GM18519 (cell line): Measurements from ENCODE around the gene SEC23IP.

Source experiments
- ATAC-seq: cut with Tn5 transposase; IDR thresholded peaks from one replicate; pipeline ENCODE4 v1.9.1; 2021; ENCODE audit warnings: mild to moderate bottlenecking, moderate library complexity; ENCODE audit not compliant: unreplicated experiment, low FRiP score

SEC23IP gene

DNA sequence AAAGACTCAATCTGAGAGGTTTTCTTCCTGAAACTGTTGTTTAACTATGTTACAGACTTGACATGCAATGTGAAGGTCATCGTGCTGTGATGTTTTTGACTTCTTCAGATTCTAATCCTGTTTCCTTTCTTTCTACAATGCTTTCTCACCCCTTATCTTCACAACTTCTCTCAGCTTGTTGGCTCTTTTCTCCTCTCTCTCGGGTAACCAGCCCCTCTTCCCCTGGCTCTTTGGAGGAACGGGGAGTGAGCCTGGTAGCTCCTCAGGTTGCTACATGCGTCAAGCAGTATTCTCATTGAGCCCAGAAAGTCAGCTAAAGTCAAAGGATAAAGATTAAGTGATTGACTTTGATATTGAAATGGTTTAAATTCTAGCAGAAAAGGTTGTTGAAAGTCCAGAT is 40.1 kb downstream of the SEC23IP start:
- no peak for ATAC-seq

DNA sequence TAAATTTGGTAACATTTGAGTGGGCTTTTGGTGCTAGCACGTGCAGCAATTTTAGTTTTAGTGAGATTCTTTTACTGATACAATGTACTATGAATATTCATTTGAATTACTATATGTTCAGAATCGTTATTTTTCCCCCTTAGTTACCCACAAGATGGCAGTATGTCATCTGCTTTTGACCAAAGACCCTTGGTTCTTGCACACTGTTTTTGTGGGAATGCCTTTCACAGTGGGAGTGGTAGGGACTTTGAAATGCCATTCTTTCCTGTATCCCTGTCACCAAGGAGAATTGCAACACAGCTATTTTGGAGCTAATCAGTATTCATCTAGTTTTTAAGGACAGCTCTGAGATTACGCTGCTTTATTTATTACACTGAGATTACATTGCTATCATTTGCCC is 40.6 kb downstream of the SEC23IP start:
- ATAC-seq = no peak

DNA sequence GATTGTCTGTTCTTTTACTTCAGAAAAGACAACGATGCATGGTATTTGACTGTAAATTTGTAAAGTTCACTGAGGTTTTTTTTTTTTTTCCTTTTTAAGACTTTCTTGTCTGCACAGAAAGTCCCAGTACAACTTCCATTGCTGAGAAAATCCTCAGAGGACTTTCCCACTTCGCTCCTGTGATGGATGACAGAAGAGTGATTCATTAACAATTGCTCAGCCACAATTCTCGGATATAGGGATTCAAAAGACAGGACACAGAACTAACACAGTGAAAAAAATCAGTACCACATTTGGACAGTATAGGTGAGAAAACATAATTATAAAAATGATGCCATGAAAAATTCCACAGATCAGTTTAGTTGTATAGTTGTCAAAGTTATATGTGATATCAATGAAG is 48.0 kb downstream of the SEC23IP start:
- no peak for ATAC-seq

DNA sequence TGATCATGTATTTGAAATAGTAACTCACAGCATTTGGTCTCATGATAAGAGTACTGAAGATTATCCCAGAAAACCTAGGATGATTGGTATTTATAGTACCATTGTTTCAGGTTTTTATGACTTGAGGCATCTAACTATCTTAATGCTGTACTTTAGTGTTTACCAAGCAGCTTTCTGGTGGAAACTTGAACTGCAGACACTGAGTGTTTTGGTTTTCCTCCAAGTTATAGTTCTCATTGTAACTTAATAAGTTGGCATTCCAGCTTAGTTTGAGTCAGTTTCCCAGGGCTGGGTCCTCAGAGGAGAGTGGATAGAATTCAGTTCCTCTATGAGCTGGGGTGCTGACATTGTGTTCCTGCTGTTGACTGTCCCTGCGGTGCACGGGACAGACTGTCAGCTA is 50.4 kb downstream of the SEC23IP start:
- ATAC-seq = no peak

DNA sequence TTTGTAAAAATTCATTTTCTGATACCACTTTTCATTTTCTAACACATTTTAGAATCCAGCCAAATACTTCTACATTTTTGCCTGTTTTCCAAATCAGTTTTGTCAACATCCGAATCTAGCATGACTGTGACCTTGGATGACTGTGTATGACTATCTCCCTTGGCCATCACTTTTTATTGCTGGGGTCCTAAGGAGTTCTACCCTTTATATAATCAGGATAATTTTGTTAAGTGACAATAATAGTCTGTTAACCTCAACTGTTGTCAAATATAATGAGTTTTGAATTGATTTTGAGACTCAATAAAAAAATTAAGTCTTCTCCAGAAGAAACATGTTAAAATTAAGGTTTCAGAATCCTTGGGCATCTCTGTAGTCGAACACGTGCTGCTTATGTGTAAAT is 53.3 kb downstream of the SEC23IP start:
- ATAC-seq = no peak

DNA sequence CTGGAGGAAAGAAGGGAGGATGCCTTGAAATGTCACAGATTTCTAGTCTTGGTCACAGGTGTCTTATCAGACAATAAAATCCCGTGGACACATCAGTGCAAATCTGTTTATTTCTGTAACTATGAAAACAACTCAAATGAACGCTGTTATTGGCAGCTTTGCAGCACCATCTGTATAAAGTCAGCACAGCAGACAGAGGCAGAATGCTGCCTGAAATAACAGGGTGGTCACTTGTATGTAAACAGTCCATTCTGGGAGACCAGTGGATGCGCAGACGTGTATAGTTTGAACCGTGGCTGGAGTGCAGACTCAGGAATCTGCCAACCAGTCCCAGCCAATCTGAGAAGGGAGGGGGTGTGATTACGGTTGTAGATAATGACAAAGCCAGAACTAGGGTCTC is 54.8 kb downstream of the SEC23IP start:
- ATAC-seq = no peak

DNA sequence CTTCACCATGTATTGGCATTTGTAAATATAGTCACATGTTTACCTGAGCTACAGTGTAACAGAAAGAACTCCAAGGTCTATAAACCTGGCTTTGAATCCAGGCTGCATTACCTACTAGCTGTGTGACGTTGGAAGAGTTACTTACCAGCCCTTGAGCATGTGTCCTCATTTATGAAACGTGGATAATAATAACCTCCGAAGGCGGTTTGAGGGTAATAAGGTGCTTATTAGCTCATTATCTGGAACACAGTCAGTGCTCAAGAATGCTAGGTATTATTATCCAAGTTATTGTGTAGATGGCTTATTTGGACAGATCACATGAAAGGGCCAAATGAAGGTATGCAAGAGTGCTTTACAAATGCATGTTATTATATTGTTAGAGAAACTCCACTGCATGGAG is 64.9 kb downstream of the SEC23IP start:
- ATAC-seq = no peak

DNA sequence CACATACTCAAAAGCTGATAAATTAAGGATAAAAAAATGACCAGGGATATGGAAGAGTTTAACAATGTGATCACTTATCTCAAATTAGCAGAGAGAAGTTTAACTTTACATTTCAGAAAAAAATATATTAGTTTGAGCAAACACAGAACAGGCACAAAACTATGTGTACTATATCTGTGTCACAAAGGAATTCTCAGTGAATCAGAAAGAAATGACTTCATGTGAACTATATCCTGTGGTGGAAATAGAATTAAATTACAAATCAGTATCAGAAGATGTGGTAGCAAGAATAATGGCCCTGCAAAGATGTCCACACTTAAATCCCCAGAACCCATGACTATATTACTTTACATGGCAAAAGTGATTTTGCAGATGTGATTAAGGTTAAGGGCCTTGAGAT is 70.3 kb downstream of the SEC23IP start:
- no peak for ATAC-seq

DNA sequence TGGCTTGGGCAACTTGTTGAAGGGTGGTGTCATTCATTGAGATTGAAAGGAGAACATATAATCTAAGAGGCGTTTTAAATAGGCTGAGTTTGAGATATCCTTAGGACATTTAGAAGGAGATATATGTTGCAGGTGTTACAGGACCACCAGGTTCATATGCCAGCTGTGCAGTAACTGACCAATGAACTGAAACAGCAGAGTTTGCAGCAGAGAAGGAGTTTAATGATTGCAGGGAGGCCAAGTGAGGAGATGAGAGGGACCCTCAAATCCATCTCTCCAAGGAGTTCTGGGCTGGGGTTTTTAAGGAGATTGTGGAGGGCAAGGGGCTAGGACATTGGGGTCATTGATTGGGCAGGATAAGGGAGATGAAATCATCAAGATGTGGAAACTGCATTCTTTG is 74.5 kb downstream of the SEC23IP start:
- no peak for ATAC-seq

DNA sequence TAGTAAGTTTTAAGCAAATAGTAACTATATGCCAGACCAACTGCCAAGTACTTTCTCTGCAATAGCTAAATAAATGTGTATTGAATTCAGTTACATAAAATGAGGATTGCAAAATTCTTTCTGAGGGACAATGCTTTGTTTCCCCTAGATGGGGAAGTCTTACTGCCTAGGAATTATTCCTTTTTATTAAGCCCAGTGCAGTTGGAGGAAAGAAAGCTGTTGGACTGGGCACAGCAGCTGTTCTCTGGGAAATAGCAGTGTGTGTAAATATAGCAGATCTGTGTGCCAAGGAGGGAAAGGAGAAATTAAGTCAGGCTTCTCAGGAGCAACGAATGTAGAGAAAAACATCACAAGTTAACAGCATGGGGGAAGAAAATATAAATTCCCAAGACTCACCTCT is 77.1 kb downstream of the SEC23IP start:
- ATAC-seq = no peak

DNA sequence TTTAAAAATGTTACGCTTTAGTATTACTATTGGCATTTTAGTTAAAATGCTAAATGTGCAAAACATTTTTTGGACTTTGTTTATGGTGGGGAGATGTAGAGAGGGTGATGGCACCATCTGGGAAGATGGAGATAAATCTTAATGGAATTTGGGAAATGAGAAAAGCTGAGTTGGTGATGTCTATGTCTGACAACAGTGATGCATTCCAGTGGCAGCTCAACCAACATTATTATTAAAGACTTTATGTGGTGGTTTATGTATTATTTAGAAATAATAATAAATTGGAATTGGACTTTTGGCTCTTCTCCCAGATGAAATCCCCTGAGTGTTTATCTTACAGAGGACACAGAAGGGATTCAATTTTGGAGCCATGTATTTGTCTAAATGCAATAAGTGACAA is 77.6 kb downstream of the SEC23IP start:
- no peak for ATAC-seq

DNA sequence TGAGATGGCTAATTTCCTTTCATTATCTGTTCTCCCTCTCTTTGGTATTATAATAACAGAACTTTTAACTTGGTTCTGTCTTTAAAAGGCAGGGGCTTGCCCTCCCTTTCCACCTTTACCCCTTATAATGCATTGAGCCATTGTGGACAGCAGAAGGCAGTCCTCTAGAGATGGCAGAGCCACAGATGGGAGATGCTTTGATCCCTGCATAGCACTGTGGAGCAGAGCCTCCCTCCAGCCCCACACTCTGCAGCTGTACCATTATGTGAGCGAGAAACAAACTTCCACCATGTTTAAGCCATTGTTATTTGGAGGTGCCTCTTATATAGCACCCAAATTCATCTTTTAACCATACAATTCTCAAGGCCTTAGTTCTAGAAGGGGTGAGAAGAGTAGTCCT is 78.4 kb downstream of the SEC23IP start:
- ATAC-seq = no peak

DNA sequence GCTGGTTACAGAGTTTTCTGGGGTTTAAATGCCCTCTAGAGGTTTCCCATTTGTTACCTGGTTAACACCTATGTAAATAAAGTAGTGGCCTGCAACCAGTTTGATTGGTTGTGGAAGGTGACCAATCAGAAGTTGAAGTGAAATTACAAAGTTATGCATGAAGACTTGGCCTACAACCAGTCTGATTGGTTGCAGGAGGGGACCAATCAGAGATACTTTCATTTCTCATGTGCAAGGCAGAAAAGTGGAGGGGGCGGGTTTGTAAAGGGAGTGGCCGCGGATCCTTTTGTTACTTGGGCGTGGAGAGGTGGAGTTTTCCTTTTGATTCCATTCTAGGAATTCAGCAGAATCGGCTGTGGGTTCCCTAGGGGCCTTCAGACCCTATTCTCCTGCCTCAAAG is 80.8 kb downstream of the SEC23IP start:
- ATAC-seq = no peak

DNA sequence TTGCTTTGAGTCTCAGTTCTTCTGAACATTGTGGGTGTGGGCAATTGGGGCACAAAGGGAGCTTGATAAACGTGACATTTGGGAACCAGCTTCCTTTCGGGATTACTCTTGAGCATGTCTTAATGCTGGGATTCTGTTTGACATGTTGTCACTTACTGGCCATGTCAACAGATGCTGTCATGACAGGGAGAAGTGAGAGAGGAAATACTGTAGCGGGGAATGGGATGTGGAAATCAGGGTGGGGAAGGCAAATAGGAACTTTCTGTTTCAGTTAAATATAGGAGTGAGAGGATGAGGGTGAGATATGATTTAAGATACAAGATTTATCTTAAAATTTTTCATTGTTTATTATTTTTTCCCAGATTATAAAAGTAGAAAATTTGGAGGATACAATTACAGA is 83.9 kb downstream of the SEC23IP start:
- no peak for ATAC-seq

DNA sequence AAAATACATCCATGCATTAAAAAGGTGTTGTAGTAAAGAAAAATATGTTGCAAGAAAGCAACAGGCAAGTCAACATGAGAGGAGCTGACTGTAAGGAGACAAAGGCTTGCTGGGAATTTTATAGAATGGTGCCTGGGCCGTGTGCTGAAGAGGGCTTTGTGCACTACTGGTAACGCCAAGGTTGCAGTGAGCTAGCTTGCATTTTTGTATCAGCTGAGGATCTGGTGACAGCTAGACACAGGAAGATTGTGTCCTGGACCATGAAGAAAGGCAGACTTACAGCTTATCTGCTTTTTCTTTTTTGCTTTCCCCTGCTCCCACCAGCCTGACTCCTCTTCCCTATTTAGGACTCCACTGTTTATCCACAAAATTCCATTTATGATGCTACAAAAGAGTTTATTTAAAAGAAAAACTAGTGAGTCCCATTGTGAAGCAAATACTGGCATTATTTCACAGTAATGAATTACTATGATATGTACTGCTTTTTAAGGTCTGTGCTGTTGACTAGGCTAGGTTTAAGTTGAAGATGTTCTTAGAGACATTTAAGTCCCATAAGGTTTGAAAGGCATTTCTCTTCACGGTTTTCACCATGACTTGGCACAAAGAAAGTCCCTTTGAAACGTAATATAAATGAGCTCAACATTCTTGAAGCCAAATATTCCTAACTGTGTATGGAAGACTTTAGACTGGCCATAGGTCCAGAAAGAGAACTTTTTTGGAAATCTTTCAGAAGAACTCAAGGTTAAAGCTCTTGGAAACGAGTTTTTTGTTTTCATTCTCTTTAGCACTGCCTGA is 88.6 kb downstream of the SEC23IP start:
- ATAC-seq = no peak

DNA sequence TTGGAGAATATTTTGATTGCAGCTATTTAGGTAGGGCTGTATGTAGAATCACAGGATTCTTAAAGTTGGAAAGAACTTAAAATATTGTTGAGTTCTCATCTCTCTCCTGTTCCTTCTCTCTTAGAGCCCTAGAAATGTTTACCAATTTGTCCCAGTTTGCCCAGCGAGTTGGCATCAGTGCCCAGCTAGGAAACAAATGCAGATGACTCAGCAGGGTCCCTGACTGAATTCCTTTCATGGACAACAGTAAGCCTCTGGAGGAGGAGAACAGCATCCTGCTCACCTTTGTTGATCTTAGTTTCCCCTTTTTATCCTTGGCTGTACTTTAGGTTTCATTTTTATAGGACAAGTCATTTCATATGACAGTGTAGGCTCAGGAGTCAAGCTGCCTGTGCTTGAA is 89.3 kb downstream of the SEC23IP start:
- ATAC-seq = no peak

DNA sequence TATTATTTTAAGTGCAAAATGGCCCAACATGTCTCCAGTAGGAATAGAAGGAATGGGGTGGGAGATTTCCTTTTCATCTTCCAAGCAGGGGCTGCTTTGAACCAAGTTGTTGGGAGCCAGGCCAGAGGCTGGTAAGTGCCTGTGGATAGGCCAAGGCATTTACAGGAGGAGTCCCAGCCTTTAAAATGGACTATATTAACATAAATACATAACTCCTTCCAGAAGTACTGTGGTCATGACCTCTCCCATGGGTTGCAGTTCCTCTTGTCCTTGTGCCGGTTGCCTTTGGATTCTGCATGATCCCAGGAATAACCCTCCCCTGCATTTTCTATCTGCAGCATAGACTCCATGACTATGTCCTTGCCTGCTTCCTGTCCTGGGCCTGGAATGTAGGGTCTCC is 95.8 kb downstream of the SEC23IP start:
- no peak for ATAC-seq

DNA sequence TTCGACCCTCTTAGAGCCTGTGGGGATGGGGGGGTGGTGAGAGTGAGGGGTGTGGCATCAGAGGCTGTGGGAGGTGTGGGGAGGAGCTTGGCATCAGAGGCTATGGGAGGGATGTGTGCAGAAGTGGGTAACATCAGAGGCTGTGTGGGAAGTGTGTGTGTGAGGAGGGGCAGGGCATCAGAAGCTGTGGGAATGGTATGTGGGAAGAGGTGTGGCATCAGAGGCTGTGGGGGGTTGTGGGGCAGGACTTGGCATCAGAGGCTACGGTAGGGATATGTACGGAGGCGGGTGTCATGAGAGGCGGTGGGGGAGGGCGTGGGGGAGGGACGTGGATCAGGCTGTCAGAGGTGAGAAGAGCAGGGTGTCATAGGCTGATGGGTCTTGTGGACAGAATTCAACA is 97.4 kb downstream of the SEC23IP start:
- no peak for ATAC-seq

DNA sequence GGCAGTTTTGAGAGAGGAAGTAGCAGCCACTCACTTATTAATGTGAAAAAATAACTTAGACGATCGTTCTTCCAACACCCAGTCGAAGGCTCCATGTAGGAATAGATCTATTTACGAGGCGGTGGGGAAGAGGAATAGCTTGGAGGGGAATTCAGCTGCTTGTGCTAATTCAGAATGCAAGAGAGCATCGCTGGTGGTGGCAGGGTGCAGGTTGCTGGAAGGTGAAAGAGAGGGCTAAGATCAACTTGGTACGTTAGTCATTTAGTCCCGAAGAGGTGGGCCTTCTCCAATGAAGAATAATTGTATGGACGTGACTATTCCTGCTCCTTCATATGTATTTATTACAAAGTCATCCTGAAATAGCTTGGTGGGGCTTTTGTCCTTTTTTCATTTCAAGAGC is 98.5 kb downstream of the SEC23IP start:
- ATAC-seq = no peak

DNA sequence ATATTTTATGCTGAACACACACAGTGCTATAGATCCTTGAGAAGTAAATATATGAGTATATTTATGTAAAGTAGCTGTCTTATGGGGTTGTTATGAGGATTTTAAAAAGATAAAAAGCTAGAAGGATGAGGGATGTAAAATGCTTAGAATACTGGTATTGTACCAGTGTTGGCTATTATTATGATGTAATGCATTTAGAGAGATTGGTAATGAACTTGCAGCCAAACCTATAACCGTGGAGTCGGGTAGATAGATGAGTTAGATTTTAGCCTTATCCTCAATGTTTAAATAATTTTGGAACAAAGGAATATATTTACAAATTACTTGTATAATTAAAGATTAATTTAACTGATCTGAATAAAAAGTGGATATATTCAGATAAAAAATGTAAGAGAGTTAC is 99.3 kb downstream of the SEC23IP start:
- ATAC-seq = no peak
